GM12872 (cell line): ENCODE results near the gene PREB.

ENCODE experiments used
- TF ChIP-seq, protein P1 (sequence below): IDR thresholded peaks from 3 replicates; pipeline ENCODE4 v1.5.1; 2011; ENCODE audit warnings: low read depth, mild to moderate bottlenecking, low read length, moderate library complexity; ENCODE audit not compliant: insufficient read depth

The PREB gene

GRCh38 chr2:27149570-27150405, 15.4 kb upstream of the PREB start:
- TF ChIP-seq, protein P1, sequence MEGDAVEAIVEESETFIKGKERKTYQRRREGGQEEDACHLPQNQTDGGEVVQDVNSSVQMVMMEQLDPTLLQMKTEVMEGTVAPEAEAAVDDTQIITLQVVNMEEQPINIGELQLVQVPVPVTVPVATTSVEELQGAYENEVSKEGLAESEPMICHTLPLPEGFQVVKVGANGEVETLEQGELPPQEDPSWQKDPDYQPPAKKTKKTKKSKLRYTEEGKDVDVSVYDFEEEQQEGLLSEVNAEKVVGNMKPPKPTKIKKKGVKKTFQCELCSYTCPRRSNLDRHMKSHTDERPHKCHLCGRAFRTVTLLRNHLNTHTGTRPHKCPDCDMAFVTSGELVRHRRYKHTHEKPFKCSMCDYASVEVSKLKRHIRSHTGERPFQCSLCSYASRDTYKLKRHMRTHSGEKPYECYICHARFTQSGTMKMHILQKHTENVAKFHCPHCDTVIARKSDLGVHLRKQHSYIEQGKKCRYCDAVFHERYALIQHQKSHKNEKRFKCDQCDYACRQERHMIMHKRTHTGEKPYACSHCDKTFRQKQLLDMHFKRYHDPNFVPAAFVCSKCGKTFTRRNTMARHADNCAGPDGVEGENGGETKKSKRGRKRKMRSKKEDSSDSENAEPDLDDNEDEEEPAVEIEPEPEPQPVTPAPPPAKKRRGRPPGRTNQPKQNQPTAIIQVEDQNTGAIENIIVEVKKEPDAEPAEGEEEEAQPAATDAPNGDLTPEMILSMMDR = no peak

DNA sequence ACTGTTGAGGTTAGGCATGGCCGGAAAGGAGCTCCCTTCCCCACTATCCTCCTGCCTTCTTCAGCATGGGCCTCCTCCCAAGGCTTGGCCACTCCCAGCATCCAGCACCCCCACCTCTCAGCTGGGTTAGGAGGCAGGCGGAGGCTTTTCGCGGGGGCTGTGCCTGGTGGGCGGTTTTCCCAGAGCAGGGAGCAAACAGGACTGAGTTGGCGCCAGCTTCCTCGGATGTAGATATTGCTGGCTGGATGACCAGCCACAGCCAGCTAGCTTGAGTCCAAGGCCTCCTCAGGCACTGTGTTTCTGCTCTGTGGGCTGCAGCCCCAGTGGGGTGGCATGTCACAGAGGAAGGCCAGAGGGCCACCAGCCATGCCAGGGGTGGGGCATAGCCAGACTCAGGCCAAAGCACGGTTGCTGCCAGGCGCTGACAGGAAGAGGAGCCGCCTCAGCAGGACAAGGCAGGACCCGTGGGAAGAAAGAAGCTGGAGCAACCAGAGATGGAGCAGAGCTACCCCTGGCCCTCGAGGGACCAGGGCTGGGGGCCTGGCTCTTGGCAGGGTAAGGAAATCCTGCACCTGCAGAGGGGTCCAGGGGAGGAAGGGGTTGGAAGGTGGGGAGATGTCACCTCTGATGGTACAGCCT, 14.5 kb upstream of the PREB start, which contains the start of gene TCF23:
Gene TCF23, plus strand, starts transcription at position 204 of the 639 bp plus-strand sequence. Its CDS starts 130 bp downstream, at position 334.
- TF ChIP-seq, protein P1 = no peak

DNA sequence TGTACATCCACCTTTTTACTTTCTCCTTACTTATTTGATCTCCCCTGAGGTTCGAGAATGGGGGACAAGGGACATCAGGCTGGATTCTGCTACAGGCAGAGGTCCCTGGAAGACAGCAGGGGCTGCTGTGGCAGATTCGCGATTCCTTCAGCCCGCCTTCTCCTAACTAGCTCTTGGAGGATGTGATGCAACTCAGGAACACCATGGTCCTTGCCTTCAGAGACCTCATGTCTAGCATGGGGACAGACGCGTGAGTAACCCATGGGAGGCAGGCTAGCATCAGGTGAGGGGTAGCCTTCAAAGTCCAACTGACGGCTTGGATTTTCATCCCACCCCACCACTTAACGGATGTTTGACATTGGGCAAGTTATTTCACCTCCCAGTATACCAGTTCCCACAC, 13.5 kb upstream of the PREB start:
- TF ChIP-seq, protein P1 = no peak

DNA sequence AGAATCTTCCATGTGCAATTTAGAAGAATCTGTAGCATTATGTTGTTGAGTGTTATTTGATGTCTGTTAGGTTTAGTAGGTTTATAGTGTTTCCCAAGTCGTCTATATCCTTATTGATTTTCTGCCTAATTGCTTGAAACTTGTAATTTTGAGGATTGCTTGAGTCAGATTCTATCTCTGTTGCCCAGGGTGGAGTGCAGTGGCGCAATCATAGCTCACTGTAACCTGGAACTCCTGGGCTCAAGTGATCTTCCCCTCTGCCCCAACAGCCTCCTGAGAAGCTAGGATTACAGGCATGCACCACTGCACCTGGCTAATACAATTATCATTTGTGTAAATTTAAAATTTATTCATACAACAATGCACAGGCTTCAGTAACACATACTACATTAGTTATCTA, 11.2 kb upstream of the PREB start:
- TF ChIP-seq, protein P1 = no peak

DNA sequence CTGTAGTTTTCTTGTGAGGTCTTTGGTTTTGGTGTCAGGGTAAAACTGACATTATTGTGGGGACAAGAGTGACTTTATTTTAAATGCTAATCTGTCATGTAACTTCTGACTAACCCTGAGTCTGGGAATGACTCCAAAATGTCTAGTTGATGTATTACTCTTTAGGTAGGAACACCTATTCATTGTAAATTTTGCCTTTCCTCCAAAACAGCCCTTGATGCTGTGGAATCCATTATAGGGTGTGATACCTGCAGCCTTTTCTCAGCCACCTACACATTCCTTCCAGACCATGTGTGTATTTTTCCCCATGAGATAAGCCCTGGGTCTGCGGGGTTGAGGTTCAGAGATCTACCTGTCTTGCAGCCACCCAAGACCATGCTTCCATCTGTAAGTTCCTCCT, 8.8 kb upstream of the PREB start:
- TF ChIP-seq, protein P1 = no peak

GRCh38 chr2:27139310-27139709, 4.9 kb upstream of the PREB start, which contains the start of gene PRR30:
TSS of gene PRR30 (minus strand) at chr2:27139410. CDS start at chr2:27138329, 1,081 bp downstream.
- TF ChIP-seq, protein P1 = no peak

- TF ChIP-seq, protein P1 = no peak
Measured at GRCh38 chr2:27138111-27138510, 3.7 kb upstream of the PREB start.
